HepG2 (cell line): ENCODE measurements around the gene SLFN12L. TPM values are rescaled to one million over a fixed set of nuclear protein-coding genes. Genes with fewer than 3 reads are reported as not detected.

Experiments
- ATAC-seq: fragments of 200-7000 bp; cut with Tn5 transposase; 3 replicates; pipeline ENCODE4 v1.9.1; 2020; ENCODE audit warnings: mild to moderate bottlenecking, moderate library complexity
- BruUV-seq: library from RNA; stranded (reverse); fragments of 400-500 nt; replicated peaks from 2 replicates; lab custom pipeline; 2021; lab: Mats Ljungman, UMichigan
- CTCF ChIA-PET: fragments of 300-600 bp; formaldehyde crosslinking; extraction: SDS; loops from one replicate; lab custom pipeline; 2021; ENCODE audit warnings: low total read pairs, inconsistent platforms, low intra/inter-chr PET ratio; lab: Yijun Ruan, JAX
- POLR2A ChIA-PET: fragments of 350-600 bp; sonication (Branson Sonifier 250); formaldehyde crosslinking; loops from one replicate; lab custom pipeline; 2020; ENCODE audit warnings: antibody characterized with exemption, inconsistent platforms; lab: Yijun Ruan, JAX
- DNase-seq: peaks from one replicate; pipeline ENCODE4 v3.0.0-alpha.2; 2015; ENCODE audit warnings: low spot score
- FAIRE-seq: peaks from 3 replicates; lab custom pipeline; 2011; peaks lifted over from hg19 to GRCh38; lab: Jason Lieb, UNC
- H2AFZ ChIP-seq: one replicate; pipeline ENCODE4 v1.6.1; 2011; ENCODE audit warnings: low read length, inconsistent platforms
- H3K27ac ChIP-seq: fragments of 300-600 bp; 3 replicates; pipeline ENCODE4 v1.8.0; 2011; ENCODE audit warnings: mixed run types, mild to moderate bottlenecking, mixed read lengths, low read length, inconsistent platforms; ENCODE audit not compliant: insufficient read depth; ENCODE audit errors: extremely low read length
- H3K27me3 ChIP-seq, 2 experiments: fragments of 200-600 bp in 1 of 2; 2 replicates in 1 of 2; 3 replicates in 1 of 2; pipeline versions ENCODE4 v1.6.0 to v1.8.0; 2011; ENCODE audit warnings: low read length in 2 of 2, mild to moderate bottlenecking in 2 of 2, moderate library complexity in 2 of 2, inconsistent platforms in 1 of 2; ENCODE audit not compliant: insufficient read depth in 2 of 2, control insufficient read depth in 1 of 2
- H3K36me3 ChIP-seq, 2 experiments: fragments of 200-600 bp in 1 of 2; replicated peaks in 1 of 2; 2 replicates in 1 of 2; 3 replicates in 1 of 2; pipeline versions ENCODE4 v1.5.1 to v1.8.0; 2011; ENCODE audit warnings: low read length in 2 of 2, inconsistent platforms in 1 of 2; ENCODE audit not compliant: insufficient read depth in 2 of 2, control insufficient read depth in 1 of 2
- H3K4me1 ChIP-seq: 2 replicates; pipeline ENCODE4 v1.5.1; 2012; ENCODE audit warnings: low read length, inconsistent platforms; ENCODE audit not compliant: insufficient read depth
- H3K4me2 ChIP-seq: 2 replicates; pipeline ENCODE4 v1.6.0; 2011; ENCODE audit warnings: low read depth, low read length, inconsistent platforms
- H3K4me3 ChIP-seq, 3 experiments: fragments of 200-600 bp in 1 of 3; sonication (generic), shearing (Covaris generic) in 1 of 3; replicated peaks in 1 of 3; 2 replicates each; pipeline ENCODE4 v1.5.1; 2011 to 2016; ENCODE audit warnings: low read length in 3 of 3, inconsistent platforms in 2 of 3, low read depth in 2 of 3, mild to moderate bottlenecking in 2 of 3, control low read depth in 1 of 3, mixed read lengths in 1 of 3; ENCODE audit not compliant: insufficient read depth in 1 of 3
- H3K79me2 ChIP-seq: one replicate; pipeline ENCODE4 v1.6.1; 2011; ENCODE audit warnings: low read length, inconsistent platforms; ENCODE audit not compliant: insufficient read depth
- H3K9ac ChIP-seq: 2 replicates; pipeline ENCODE4 v1.6.0; 2011; ENCODE audit warnings: mild to moderate bottlenecking, low read depth, low read length, inconsistent platforms; ENCODE audit not compliant: insufficient read depth
- H3K9me3 ChIP-seq: 2 replicates; pipeline ENCODE4 v1.5.1; 2012; ENCODE audit warnings: mild to moderate bottlenecking, low read length
- H4K20me1 ChIP-seq: 2 replicates; pipeline ENCODE4 v1.6.0; 2011; ENCODE audit warnings: inconsistent platforms, mild to moderate bottlenecking, low read length, moderate library complexity; ENCODE audit not compliant: insufficient read depth
- ARNT ChIP-seq: fragments of 450-650 bp; IDR thresholded peaks from 2 replicates; pipeline ENCODE4 v1.6.1; 2017
- CCDC6 ChIP-seq: sonication (generic); formaldehyde crosslinking; IDR thresholded peaks from 2 replicates; pipeline ENCODE4 v1.8.1; 2022; ENCODE audit warnings: mild to moderate bottlenecking, missing genetic modification reagents, moderate library complexity
- CEBPG ChIP-seq: IDR thresholded peaks from 2 replicates; pipeline ENCODE4 v1.6.1; 2016
- GMEB1 ChIP-seq: sonication (generic); formaldehyde crosslinking; IDR thresholded peaks from 2 replicates; pipeline ENCODE4 v1.5.1; 2020; ENCODE audit warnings: missing genetic modification reagents, mild to moderate bottlenecking, borderline replicate concordance
- HOXA5 ChIP-seq: sonication (generic); formaldehyde crosslinking; IDR thresholded peaks from 2 replicates; pipeline ENCODE4 v1.4.0; 2020; ENCODE audit warnings: missing genetic modification reagents
- KLF9 ChIP-seq: IDR thresholded peaks from 2 replicates; pipeline ENCODE4 v1.6.1; 2016; ENCODE audit warnings: low read depth
- MED8 ChIP-seq: sonication (generic); formaldehyde crosslinking; IDR thresholded peaks from 2 replicates; pipeline ENCODE4 v1.8.1; 2023; ENCODE audit warnings: mild to moderate bottlenecking, missing genetic modification reagents; ENCODE audit not compliant: insufficient replicate concordance
- MIER2 ChIP-seq: IDR thresholded peaks from 2 replicates; pipeline ENCODE4 v1.6.1; 2016; ENCODE audit warnings: missing biosample characterization, missing genetic modification reagents
- MZF1 ChIP-seq: sonication (generic); formaldehyde crosslinking; IDR thresholded peaks from 2 replicates; pipeline ENCODE4 v1.8.1; 2023; ENCODE audit warnings: mild to moderate bottlenecking, missing genetic modification reagents, borderline replicate concordance
- NCOA2 ChIP-seq: sonication (generic); formaldehyde crosslinking; IDR thresholded peaks from 2 replicates; pipeline ENCODE4 v1.8.0; 2022; ENCODE audit warnings: inconsistent platforms
- RNF219 ChIP-seq: sonication (generic); formaldehyde crosslinking; IDR thresholded peaks from 2 replicates; pipeline ENCODE4 v1.5.0; 2020; ENCODE audit warnings: mild to moderate bottlenecking, missing genetic modification reagents
- TCF12 ChIP-seq, 2 experiments: fragments of 450-650 bp in 1 of 2; sonication (generic) in 1 of 2; formaldehyde crosslinking in 1 of 2; IDR thresholded peaks; 2 replicates each; pipeline versions ENCODE4 v1.6.1 to v1.8.0; 2017 to 2022; ENCODE audit warnings: antibody characterized with exemption in 1 of 2, mild to moderate bottlenecking in 1 of 2, missing genetic modification reagents in 1 of 2, moderate library complexity in 1 of 2
- ZMAT5 ChIP-seq: sonication (generic); formaldehyde crosslinking; IDR thresholded peaks from 2 replicates; pipeline ENCODE4 v1.5.0; 2020; ENCODE audit warnings: mild to moderate bottlenecking, low read depth, missing genetic modification reagents, borderline replicate concordance
- ZNF329 ChIP-seq: sonication (generic); formaldehyde crosslinking; IDR thresholded peaks from 2 replicates; pipeline ENCODE4 v1.9.0; 2021; ENCODE audit warnings: low read depth, mild to moderate bottlenecking, missing genetic modification reagents
- ZNF576 ChIP-seq: sonication (generic); formaldehyde crosslinking; IDR thresholded peaks from 2 replicates; pipeline ENCODE4 v1.4.0; 2020; ENCODE audit warnings: mild to moderate bottlenecking, missing genetic modification reagents
- ZNF605 ChIP-seq: sonication (generic); formaldehyde crosslinking; IDR thresholded peaks from 2 replicates; pipeline ENCODE4 v1.8.0; 2022; ENCODE audit warnings: mild to moderate bottlenecking, missing genetic modification reagents
- ZNF678 ChIP-seq: sonication (generic); formaldehyde crosslinking; IDR thresholded peaks from 2 replicates; pipeline ENCODE4 v1.4.0; 2020; ENCODE audit warnings: mild to moderate bottlenecking, missing genetic modification reagents
- ZSCAN9 ChIP-seq: IDR thresholded peaks from 2 replicates; pipeline ENCODE4 v1.6.1; 2016; ENCODE audit warnings: borderline replicate concordance
- WGBS: methylation state at CpG from one replicate; pipeline ENCODE4 v1.1.6; 2017; ENCODE audit warnings: low lambda C conversion rate; 5-methylcytosine and 5-hydroxymethylcytosine counted together
- in situ Hi-C: cut with HindIII; loops from 2 replicates; pipeline ENCODE4 v1.10.0; 2017; ENCODE audit warnings: low pct_unique_long_range_greater_than_20kb; ENCODE audit not compliant: extremely low pct_ligation_motif_present
- intact Hi-C: fragments of 100-400 bp; cut with micrococcal nuclease; formaldehyde crosslinking; loops from one replicate; pipeline ENCODE4 v1.10.0; 2022; ENCODE audit not compliant: unreplicated experiment
- polyA plus RNA-seq, 8 experiments: library from polyadenylated mRNA; depleted of rRNA in 3 of 8; stranded (reverse) in 7 of 8; unstranded in 1 of 8; fragments of >200 nt; fragmentation: Illumina TruSeq in 4 of 8; extraction: Trizol in 4 of 8; gene quantifications; 2 replicates each; pipeline versions ENCODE4 v1.2.1 to v1.2.3, GENCODE V29; 2011 to 2016; ENCODE audit warnings: low read depth in 4 of 8, missing spikeins in 1 of 8, mixed read lengths in 1 of 8; ENCODE audit not compliant: insufficient read depth in 1 of 8
- total RNA-seq, 5 experiments: library from RNA; depleted of rRNA; stranded (reverse); fragments of >200 nt; fragmentation: Illumina TruSeq; extraction: Trizol; gene quantifications; 2 replicates each; pipeline ENCODE4 v1.2.3, GENCODE V29; 2016; ENCODE audit warnings: low read depth in 1 of 5

SLFN12L gene
- total and polyA plus RNA-seq, 2 of the 13 experiments (the other 11 are each of a cell fraction or from before 2014, with no cell fraction given): not detected

- FAIRE-seq (no peak), ATAC-seq (no peak), DNase-seq (no peak)
- no peaks in the 10 kb centered on the region for H3K9me3 ChIP-seq
- BruUV-seq: no TSS peak
- no peak overlapping the region for H2AFZ ChIP-seq
- no peaks in the 10 kb centered on the region for H3K36me3 ChIP-seq
- intact Hi-C loops (loop anchor here (10.0 kb wide), 1 partner anchor 1110 kb away; no protein-coding TSS in a partner anchor), in situ Hi-C loops (loop anchor here (5.0 to 25.0 kb wide), 3 partner anchors 222 to 1122 kb away; no protein-coding TSS in a partner anchor)
- no peaks in the 10 kb centered on the region for H3K4me1 ChIP-seq
- no peak overlapping the region for H3K9ac ChIP-seq
- H3K79me2 ChIP-seq: no peaks in the 10 kb centered on the region
- TF ChIP-seq TCF12 (IDR thresholded peaks at IDR 0.05) (no peak), TCF12 (CRISPR knock-in tag; IDR thresholded peaks at IDR 0.05) (no peak), MIER2 (no peak), ZNF329 (CRISPR knock-in tag) (no peak), ZSCAN9 (CRISPR knock-in tag) (no peak), MED8 (CRISPR knock-in tag) (no peak), CEBPG (no peak), HOXA5 (CRISPR knock-in tag) (no peak), NCOA2 (no peak), CCDC6 (CRISPR knock-in tag) (no peak), GMEB1 (CRISPR knock-in tag) (no peak), MZF1 (no peak), ZNF576 (CRISPR knock-in tag) (no peak), ARNT (no peak), RNF219 (CRISPR knock-in tag) (no peak), ZNF678 (CRISPR knock-in tag) (no peak), ZMAT5 (no peak), ZNF605 (CRISPR knock-in tag) (no peak), KLF9 (CRISPR knock-in tag) (no peak)
- ChIA-PET CTCF (no interaction called here), POLR2A (no interaction called here)
- no peaks in the 10 kb centered on the region for H4K20me1 ChIP-seq
- no peak overlapping the region for H3K27ac ChIP-seq
- no peak overlapping the region for H3K4me3 ChIP-seq
- H3K27me3 ChIP-seq: peaks cover 0 to 3% of the 10 kb centered on the region in 2 experiments; a peak in 1 of 5 replicates
- WGBS: 22% methylated on average over 3 of the region's 3 CpGs
- H3K4me2 ChIP-seq: no peak overlapping the region
These were observed 2.8 kb downstream of the SLFN12L start for GRCh38 chr17:35534576-35535093.
